Measurements from ENCODE around the gene NKTR. TPM values are rescaled to one million over a fixed set of nuclear protein-coding genes. Genes with fewer than 3 reads are reported as not detected.

NKTR gene
- polyA plus RNA-seq, 1 donor (not counting 4 experiments of a cell fraction or from before 2014, with no cell fraction given) = 38.6 TPM

DNA sequence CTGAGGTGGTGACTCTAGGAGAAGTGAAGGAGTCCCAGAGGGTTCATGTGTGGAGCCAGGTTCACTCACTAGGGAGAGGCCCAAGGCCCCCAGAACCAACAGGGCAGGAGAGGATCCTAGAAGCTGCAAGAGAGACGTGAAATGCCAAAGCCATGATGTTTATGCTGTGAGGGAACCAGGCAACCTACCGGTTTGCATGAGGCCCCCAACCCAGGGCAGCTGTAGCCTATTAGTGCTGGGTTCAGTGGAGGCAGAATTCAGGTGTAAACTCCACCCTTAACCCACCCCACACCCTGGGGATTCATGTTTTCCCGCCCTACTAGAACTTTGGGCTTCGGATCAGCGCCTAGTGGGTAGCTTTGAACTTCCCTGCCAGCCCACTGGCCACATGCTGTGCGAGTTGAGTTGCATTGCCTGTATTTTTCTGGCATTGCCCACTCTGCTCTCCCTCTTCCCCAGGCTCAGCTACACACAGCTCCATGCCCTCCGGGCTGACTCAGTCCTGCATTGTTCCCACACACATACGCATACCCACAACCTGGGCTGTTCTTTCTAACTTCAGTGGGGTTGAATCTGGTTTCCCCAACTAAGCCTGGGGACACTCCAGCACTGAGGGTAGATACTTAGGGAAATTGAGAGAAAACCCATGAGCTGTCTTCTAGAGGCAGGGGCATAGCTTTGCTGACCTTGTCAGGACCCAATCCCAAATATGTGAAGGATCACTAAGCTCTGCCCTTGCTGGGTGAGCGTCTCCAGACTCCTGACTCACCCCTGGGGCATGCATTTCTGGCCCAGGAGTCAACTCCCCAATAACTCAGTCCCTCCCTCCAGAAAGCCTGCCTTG is 51.0 kb downstream of the NKTR start:
- Histone ChIP-seq H3K27ac (ENCODE audit: control insufficient read depth, insufficient read depth, low read length) (peak overlapping the region; percentile 79), H3K27me3 (ENCODE audit: control insufficient read depth, extremely low read depth, insufficient read depth, low read length) (no peaks in the 10 kb centered on the region), H3K4me2 (ENCODE audit: control insufficient read depth, extremely low read depth, insufficient read depth, low read depth, low read length) (peak overlapping the region; percentile 83), H2AFZ (ENCODE audit: control insufficient read depth, low read length) (peak overlapping the region; percentile 68), H3K4me1 (ENCODE audit: control insufficient read depth, extremely low read depth, insufficient read depth, low read length) (peaks cover 43% of the 10 kb centered on the region), H4K20me1 (ENCODE audit: control insufficient read depth, extremely low read depth, insufficient read depth, low read length) (peaks cover 6% of the 10 kb centered on the region), H3K36me3 (ENCODE audit: control insufficient read depth in 2 of 2, extremely low read depth in 1 of 2, insufficient read depth in 2 of 2, low read length in 2 of 2) (peaks cover 7 to 9% of the 10 kb centered on the region in 2 experiments), H3K9me3 (ENCODE audit: control insufficient read depth, low read depth, low read length) (no peaks in the 10 kb centered on the region), H3K9me1 (ENCODE audit: control insufficient read depth, extremely low read depth, insufficient read depth, low read length) (peaks cover 7% of the 10 kb centered on the region), H3K9ac (ENCODE audit: control insufficient read depth, extremely low read depth, insufficient read depth, low read length) (peak overlapping the region; percentile 47), H3K79me2 (ENCODE audit: control insufficient read depth, insufficient read depth, low read length) (peaks cover 14% of the 10 kb centered on the region), H3K4me3 (ENCODE audit: control insufficient read depth in 2 of 3, extremely low read depth in 1 of 3, insufficient read depth in 2 of 3, low read depth in 1 of 3, low read length in 3 of 3) (peak overlapping the region in 1 of 3 experiments; percentile 23)
- TF ChIP-seq EZH2 (IDR thresholded peaks at IDR 0.05; ENCODE audit: low read length) = no peak
- TF ChIP-seq, protein P1, sequence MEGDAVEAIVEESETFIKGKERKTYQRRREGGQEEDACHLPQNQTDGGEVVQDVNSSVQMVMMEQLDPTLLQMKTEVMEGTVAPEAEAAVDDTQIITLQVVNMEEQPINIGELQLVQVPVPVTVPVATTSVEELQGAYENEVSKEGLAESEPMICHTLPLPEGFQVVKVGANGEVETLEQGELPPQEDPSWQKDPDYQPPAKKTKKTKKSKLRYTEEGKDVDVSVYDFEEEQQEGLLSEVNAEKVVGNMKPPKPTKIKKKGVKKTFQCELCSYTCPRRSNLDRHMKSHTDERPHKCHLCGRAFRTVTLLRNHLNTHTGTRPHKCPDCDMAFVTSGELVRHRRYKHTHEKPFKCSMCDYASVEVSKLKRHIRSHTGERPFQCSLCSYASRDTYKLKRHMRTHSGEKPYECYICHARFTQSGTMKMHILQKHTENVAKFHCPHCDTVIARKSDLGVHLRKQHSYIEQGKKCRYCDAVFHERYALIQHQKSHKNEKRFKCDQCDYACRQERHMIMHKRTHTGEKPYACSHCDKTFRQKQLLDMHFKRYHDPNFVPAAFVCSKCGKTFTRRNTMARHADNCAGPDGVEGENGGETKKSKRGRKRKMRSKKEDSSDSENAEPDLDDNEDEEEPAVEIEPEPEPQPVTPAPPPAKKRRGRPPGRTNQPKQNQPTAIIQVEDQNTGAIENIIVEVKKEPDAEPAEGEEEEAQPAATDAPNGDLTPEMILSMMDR (optimal IDR thresholded peaks at IDR 0.05 in 1 of 3, IDR thresholded peaks at IDR 0.05 in 1 of 3, conservative IDR thresholded peaks at IDR 0.05 in 1 of 3; ENCODE audit: extremely low read depth in 1 of 3, insufficient read depth in 2 of 3, low read length in 3 of 3) = no peak
- dilution Hi-C loops (cut with MboI; ENCODE audit: extremely low pct_ligation_motif_present, low sequenced_read_pairs) = no loop called here
- DNase-seq (ENCODE audit: low read depth, low spot score) (no peak), FAIRE-seq (peak; percentile 90)

DNA sequence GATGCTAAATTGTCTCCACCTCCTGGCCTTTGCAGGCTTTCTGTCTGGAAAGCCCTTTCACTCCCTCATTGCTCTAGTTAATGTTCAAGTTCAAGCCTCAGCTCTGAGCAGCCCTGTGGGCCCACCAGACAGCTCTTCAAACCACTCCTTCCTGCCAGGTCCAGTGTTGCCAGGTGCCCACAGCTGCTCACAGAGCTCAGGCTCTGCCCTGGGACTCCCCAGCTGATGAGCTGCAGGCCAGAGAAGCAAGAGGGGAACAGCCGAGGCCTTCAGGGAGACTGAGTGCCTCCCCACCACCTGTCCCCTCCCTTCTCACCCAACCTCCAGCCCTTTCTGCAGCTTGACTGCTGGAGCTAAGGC is 51.7 kb downstream of the NKTR start:
- Histone ChIP-seq H3K27me3 (ENCODE audit: control insufficient read depth, extremely low read depth, insufficient read depth, low read length) (no peaks in the 10 kb centered on the region), H3K4me3 (ENCODE audit: control insufficient read depth in 2 of 3, extremely low read depth in 1 of 3, insufficient read depth in 2 of 3, low read depth in 1 of 3, low read length in 3 of 3) (peak overlapping the region in 1 of 3 experiments; percentile 23), H3K27ac (ENCODE audit: control insufficient read depth, insufficient read depth, low read length) (peak overlapping the region; percentile 79), H4K20me1 (ENCODE audit: control insufficient read depth, extremely low read depth, insufficient read depth, low read length) (peaks cover 6% of the 10 kb centered on the region), H2AFZ (ENCODE audit: control insufficient read depth, low read length) (no peak overlapping the region), H3K9me3 (ENCODE audit: control insufficient read depth, low read depth, low read length) (no peaks in the 10 kb centered on the region), H3K79me2 (ENCODE audit: control insufficient read depth, insufficient read depth, low read length) (peaks cover 14% of the 10 kb centered on the region), H3K4me1 (ENCODE audit: control insufficient read depth, extremely low read depth, insufficient read depth, low read length) (peaks cover 43% of the 10 kb centered on the region), H3K36me3 (ENCODE audit: control insufficient read depth in 2 of 2, extremely low read depth in 1 of 2, insufficient read depth in 2 of 2, low read length in 2 of 2) (peaks cover 6 to 7% of the 10 kb centered on the region in 2 experiments), H3K9ac (ENCODE audit: control insufficient read depth, extremely low read depth, insufficient read depth, low read length) (peak overlapping the region; percentile 39), H3K9me1 (ENCODE audit: control insufficient read depth, extremely low read depth, insufficient read depth, low read length) (peaks cover 7% of the 10 kb centered on the region), H3K4me2 (ENCODE audit: control insufficient read depth, extremely low read depth, insufficient read depth, low read depth, low read length) (peak overlapping the region; percentile 83)
- TF ChIP-seq, protein P1 (optimal IDR thresholded peaks at IDR 0.05 in 1 of 3, IDR thresholded peaks at IDR 0.05 in 1 of 3, conservative IDR thresholded peaks at IDR 0.05 in 1 of 3; ENCODE audit: extremely low read depth in 1 of 3, insufficient read depth in 2 of 3, low read length in 3 of 3) = no peak
- TF ChIP-seq EZH2 (IDR thresholded peaks at IDR 0.05; ENCODE audit: low read length) = no peak
- DNase-seq (ENCODE audit: low read depth, low spot score) (no peak), FAIRE-seq (no peak)
- dilution Hi-C loops (cut with MboI; ENCODE audit: extremely low pct_ligation_motif_present, low sequenced_read_pairs) = no loop called here

All from keratinocyte (primary cell).